Hepatocyte (in vitro differentiated cells): ENCODE measurements around the gene KLHL17. TPM values are rescaled to one million over a fixed set of nuclear protein-coding genes. Genes with fewer than 3 reads are reported as not detected.

Experiments used
- DNase-seq: peaks from one replicate; pipeline ENCODE4 v3.0.0-alpha.2; 2016; ENCODE audit warnings: low spot score
- H2AFZ ChIP-seq: fragments of 200-600 bp; sonication (generic); 2 replicates; pipeline ENCODE4 v1.6.0; 2016; ENCODE audit warnings: antibody characterized with exemption, mild to moderate bottlenecking
- H3K27ac ChIP-seq: fragments of 200-600 bp; sonication (generic); 2 replicates; pipeline ENCODE4 v1.5.1; 2016; ENCODE audit warnings: mild to moderate bottlenecking
- H3K27me3 ChIP-seq: fragments of 200-600 bp; sonication (generic); 2 replicates; pipeline ENCODE4 v1.6.1; 2016
- H3K36me3 ChIP-seq: fragments of 200-600 bp; sonication (generic); replicated peaks from 2 replicates; pipeline ENCODE4 v1.5.1; 2016; ENCODE audit warnings: low read depth; ENCODE audit not compliant: insufficient read depth
- H3K4me1 ChIP-seq: fragments of 200-600 bp; sonication (generic); 2 replicates; pipeline ENCODE4 v1.5.1; 2016; ENCODE audit warnings: mild to moderate bottlenecking, moderate library complexity; ENCODE audit not compliant: insufficient read depth
- H3K4me2 ChIP-seq: fragments of 200-600 bp; sonication (generic); 2 replicates; pipeline ENCODE4 v1.6.0; 2016
- H3K4me3 ChIP-seq: fragments of 200-600 bp; sonication (generic); 2 replicates; pipeline ENCODE4 v1.5.1; 2016; ENCODE audit warnings: mild to moderate bottlenecking
- H3K79me2 ChIP-seq: fragments of 200-600 bp; sonication (generic); 2 replicates; pipeline ENCODE4 v1.6.0; 2017; ENCODE audit warnings: mild to moderate bottlenecking
- H3K9me2 ChIP-seq: fragments of 200-600 bp; sonication (generic); replicated peaks from 2 replicates; pipeline ENCODE4 v1.6.0; 2017; ENCODE audit warnings: mild to moderate bottlenecking; ENCODE audit not compliant: insufficient read depth
- H3K9me3 ChIP-seq: fragments of 200-600 bp; sonication (generic); 2 replicates; pipeline ENCODE4 v1.5.1; 2016; ENCODE audit warnings: low read depth, mild to moderate bottlenecking
- H4K20me1 ChIP-seq: fragments of 200-600 bp; sonication (generic); 2 replicates; pipeline ENCODE4 v1.6.0; 2016; ENCODE audit warnings: mild to moderate bottlenecking; ENCODE audit not compliant: insufficient read depth, poor library complexity, severe bottlenecking
- EZH2 ChIP-seq: fragments of 200-600 bp; sonication (generic); IDR thresholded peaks from 2 replicates; pipeline ENCODE4 v1.6.1; 2016; ENCODE audit warnings: antibody characterized with exemption, mild to moderate bottlenecking, borderline replicate concordance
- EZH2phosphoT487 ChIP-seq: fragments of 200-600 bp; sonication (generic); IDR thresholded peaks from one replicate; pipeline ENCODE4 v1.6.1; 2018; ENCODE audit warnings: antibody characterized with exemption, mild to moderate bottlenecking, low read depth, moderate library complexity; ENCODE audit not compliant: unreplicated experiment, severe bottlenecking
- WGBS: methylation state at CpG from one replicate; pipeline ENCODE4 v1.1.6; 2016; ENCODE audit warnings: low lambda C conversion rate; ENCODE audit errors: missing lambda C conversion rate; 5-methylcytosine and 5-hydroxymethylcytosine counted together
- polyA plus RNA-seq: library from polyadenylated mRNA; unstranded; fragments of >200 nt; fragmentation: Nextera tagmentation; extraction: Ambion mirVana; gene quantifications from 2 replicates; pipeline ENCODE4 v1.2.1, GENCODE V29; 2016
- total RNA-seq: library from RNA; depleted of rRNA; stranded (reverse); fragments of >200 nt; gene quantifications from 2 replicates; pipeline ENCODE4 v1.2.3, GENCODE V29; 2014
- TF ChIP-seq, protein P1 (sequence below): fragments of 200-600 bp; sonication (generic); IDR thresholded peaks from 2 replicates; pipeline ENCODE4 v1.5.1; 2016; ENCODE audit warnings: antibody characterized with exemption, mild to moderate bottlenecking; ENCODE audit not compliant: poor library complexity

The KLHL17 gene
- total and polyA plus RNA-seq, 2 experiments from 2014 or later: 13.8 to 25.0 TPM

DNA sequence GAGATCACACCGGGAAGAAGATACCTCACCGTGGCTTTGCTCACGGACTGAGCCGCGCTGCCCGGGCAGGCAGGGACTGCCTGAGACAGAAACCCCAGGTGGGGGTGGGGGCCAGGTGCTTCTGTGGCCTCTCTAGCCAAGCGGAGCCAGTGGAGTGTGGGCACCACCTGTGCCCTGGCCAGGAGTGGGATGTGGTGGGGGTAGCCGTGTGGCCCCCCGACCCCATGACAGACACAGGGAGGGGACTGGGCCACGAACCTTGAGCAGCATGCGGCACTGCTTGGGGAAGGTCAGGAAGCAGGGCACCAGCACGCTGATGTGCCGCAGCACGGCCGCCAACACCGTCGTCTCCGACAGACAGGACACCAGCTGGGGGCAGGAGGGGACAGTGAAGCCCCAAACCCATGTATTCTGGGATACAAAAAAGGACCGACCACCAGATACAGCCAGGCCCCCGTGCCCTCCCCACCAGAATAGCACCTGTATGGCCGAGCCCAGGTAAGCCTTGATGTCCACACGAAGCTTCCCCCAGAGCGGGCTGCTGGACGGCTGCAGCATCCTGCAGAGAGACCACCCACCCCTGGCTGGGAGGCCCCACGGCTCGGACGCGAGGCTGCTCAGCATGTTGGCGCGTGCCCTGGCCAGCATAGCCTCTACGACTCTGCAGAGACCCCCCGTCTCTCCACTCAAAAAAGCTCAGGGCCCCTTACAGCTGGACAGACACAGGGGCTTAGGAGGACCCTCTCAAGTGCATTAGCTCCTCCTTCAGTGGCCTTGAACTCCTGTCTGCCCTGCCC lies 6.7 kb upstream of the KLHL17 start:
- no peak overlapping the region for H3K4me3 ChIP-seq
- H3K27me3 ChIP-seq: no peaks in the 10 kb centered on the region
- TF ChIP-seq, protein P1, sequence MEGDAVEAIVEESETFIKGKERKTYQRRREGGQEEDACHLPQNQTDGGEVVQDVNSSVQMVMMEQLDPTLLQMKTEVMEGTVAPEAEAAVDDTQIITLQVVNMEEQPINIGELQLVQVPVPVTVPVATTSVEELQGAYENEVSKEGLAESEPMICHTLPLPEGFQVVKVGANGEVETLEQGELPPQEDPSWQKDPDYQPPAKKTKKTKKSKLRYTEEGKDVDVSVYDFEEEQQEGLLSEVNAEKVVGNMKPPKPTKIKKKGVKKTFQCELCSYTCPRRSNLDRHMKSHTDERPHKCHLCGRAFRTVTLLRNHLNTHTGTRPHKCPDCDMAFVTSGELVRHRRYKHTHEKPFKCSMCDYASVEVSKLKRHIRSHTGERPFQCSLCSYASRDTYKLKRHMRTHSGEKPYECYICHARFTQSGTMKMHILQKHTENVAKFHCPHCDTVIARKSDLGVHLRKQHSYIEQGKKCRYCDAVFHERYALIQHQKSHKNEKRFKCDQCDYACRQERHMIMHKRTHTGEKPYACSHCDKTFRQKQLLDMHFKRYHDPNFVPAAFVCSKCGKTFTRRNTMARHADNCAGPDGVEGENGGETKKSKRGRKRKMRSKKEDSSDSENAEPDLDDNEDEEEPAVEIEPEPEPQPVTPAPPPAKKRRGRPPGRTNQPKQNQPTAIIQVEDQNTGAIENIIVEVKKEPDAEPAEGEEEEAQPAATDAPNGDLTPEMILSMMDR: no peak
- TF ChIP-seq EZH2phosphoT487: no peak
- TF ChIP-seq EZH2: no peak
- H2AFZ ChIP-seq: no peak overlapping the region
- H3K4me1 ChIP-seq: peaks cover 3% of the 10 kb centered on the region
- no peaks in the 10 kb centered on the region for H3K36me3 ChIP-seq
- peaks cover 7% of the 10 kb centered on the region for H4K20me1 ChIP-seq
- 94% methylated on average over 32 of the region's 32 CpGs for WGBS
- no peak for DNase-seq
- no peaks in the 10 kb centered on the region for H3K9me2 ChIP-seq
- H3K4me2 ChIP-seq: no peak overlapping the region
- H3K27ac ChIP-seq: no peak overlapping the region
- H3K9me3 ChIP-seq: no peaks in the 10 kb centered on the region
- peaks cover 16% of the 10 kb centered on the region for H3K79me2 ChIP-seq

DNA sequence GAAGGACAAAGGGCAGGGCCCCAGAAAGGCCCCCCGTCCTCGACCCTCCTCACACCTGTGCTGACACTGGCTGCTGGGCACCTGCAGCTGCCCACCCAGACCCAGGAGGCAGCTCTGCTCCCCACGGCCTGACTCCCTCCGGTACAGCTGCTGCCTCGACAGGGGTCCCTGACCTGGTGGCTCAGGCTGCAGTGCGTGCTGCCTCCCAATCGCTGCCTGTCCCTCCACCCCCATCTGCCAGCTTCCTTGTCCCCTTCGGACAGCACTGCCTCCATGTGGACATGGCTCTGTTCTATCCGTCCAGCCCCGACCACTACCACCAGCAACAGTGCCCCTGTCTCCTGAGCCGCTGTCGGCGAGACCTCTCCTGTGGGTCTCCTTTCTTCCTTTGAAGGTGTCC lies 5.5 kb upstream of the KLHL17 start:
- Histone ChIP-seq H4K20me1 (peaks cover 7% of the 10 kb centered on the region), H3K4me3 (no peak overlapping the region), H3K4me1 (peaks cover 3% of the 10 kb centered on the region), H2AFZ (no peak overlapping the region), H3K27ac (no peak overlapping the region), H3K9me2 (no peaks in the 10 kb centered on the region), H3K9me3 (no peaks in the 10 kb centered on the region), H3K79me2 (peaks cover 20% of the 10 kb centered on the region), H3K4me2 (no peak overlapping the region), H3K36me3 (no peaks in the 10 kb centered on the region), H3K27me3 (no peaks in the 10 kb centered on the region)
- 90% methylated on average over 13 of the region's 13 CpGs for WGBS
- DNase-seq: no peak
- no peak for TF ChIP-seq EZH2
- no peak for TF ChIP-seq EZH2phosphoT487
- TF ChIP-seq, protein P1: no peak

DNA sequence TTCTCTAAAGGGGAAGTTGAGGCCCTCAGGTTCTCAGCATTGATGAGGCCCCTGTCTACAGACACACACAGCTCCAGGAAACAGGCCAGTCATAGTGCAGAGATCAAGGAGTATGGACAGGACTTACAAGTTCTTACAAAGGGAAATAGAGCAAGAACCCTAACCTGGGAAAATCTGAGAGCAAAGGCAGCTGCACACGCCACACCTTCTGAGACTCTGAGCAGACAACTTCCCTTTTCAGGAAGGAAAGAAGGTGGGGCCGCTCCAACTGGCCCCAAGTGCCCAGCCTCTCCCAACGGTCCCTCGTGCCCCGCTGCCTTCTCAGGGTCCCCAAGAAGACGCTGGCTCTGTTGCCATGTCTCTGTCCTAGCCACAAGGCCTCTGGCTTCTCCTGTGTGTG lies 4.9 kb upstream of the KLHL17 start:
- no peak for DNase-seq
- Histone ChIP-seq H3K36me3 (no peaks in the 10 kb centered on the region), H3K9me3 (no peaks in the 10 kb centered on the region), H3K9me2 (no peaks in the 10 kb centered on the region), H3K27ac (no peak overlapping the region), H3K27me3 (no peaks in the 10 kb centered on the region), H3K4me1 (peaks cover 3% of the 10 kb centered on the region), H3K79me2 (peaks cover 20% of the 10 kb centered on the region), H4K20me1 (peaks cover 7% of the 10 kb centered on the region), H3K4me3 (no peak overlapping the region), H2AFZ (no peak overlapping the region), H3K4me2 (no peak overlapping the region)
- TF ChIP-seq, protein P1: no peak
- TF ChIP-seq EZH2: no peak
- no peak for TF ChIP-seq EZH2phosphoT487
- WGBS: 98% methylated on average over 6 of the region's 6 CpGs
